Activated T-cell treated with anti-CD3 and anti-CD28 coated beads, Interleukin-2, amount 50 U/mL, for 48 hours (primary cell): ENCODE measurements around the gene ZNRF1.

Source experiments
- DNase-seq, 2 experiments: peaks; one replicate each; pipeline ENCODE4 v3.0.0-alpha.2; 2020

ZNRF1 gene

DNA sequence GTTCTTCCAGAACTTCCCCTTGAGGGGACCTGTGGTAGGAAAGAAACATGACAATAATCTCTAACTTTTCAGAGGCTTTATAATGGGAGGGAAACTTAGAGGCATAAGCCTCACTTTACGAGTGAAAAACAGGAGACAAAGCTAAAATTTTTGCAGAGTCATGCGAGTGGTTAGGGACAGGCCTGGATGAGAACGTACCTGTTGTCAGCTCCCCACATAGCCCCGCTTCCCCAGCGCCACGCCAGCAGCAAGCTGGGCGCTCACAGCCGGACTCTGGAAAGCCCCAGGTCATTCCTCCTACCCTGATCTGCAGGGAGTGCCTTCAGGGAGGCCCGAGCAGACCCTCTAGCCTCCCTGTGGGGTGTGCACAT, 64.1 kb downstream of the ZNRF1 start:
- no peak for DNase-seq

DNA sequence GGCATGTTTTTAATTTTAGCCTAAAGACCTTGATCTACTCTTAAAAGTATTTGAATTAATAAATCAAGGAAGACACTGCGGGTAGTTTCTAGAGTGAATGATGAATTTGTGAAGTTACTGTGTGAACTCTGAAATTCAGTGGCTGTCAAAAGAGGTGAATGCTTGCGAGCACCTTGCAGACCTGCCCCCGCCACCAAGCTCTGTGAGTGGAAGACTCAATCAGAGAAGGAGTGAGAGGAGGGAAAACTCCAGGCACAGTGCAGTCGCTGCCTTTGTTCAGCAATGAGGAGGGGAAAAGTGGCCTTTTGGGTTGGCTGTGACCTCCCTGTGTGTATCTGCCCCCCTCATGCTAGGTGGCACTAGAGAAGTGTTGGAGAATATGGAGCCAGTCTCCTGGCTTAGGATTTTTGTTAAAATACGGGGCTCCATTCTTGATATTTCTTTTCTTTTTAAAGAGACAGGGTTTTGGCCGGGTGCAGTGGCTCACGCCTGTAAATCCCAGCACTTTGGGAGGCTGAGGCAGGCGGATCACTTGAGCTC, 64.8 kb downstream of the ZNRF1 start:
- DNase-seq, result no peak

- DNase-seq, result peak; percentile 52 to 53
Observed at GRCh38 chr16:75064403-75065148, 65.8 kb downstream of the ZNRF1 start.

DNA sequence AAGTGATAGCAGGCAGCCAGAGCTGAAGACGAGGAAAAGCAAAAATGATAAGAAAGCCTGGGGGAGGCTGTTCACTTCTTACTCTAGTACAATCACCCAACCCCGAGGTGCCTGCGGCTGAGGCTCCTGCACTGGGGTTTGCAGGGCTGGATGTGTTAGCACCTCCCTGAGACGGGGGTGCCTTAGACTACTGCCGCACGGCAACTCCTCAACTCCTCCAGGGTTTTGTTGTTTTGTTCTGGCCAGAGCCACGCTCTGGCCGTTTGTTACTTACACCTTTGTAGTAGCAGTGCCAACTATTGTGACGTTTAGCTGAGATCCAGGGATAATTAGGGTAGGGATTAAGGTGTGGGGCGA, 66.3 kb downstream of the ZNRF1 start:
- DNase-seq, result peak; percentile 49 to 56

- no peak for DNase-seq
Observed at GRCh38 chr16:75065521-75066149, 66.8 kb downstream of the ZNRF1 start.

- no peak for DNase-seq
Observed at GRCh38 chr16:75066861-75067447, 68.1 kb downstream of the ZNRF1 start.

DNA sequence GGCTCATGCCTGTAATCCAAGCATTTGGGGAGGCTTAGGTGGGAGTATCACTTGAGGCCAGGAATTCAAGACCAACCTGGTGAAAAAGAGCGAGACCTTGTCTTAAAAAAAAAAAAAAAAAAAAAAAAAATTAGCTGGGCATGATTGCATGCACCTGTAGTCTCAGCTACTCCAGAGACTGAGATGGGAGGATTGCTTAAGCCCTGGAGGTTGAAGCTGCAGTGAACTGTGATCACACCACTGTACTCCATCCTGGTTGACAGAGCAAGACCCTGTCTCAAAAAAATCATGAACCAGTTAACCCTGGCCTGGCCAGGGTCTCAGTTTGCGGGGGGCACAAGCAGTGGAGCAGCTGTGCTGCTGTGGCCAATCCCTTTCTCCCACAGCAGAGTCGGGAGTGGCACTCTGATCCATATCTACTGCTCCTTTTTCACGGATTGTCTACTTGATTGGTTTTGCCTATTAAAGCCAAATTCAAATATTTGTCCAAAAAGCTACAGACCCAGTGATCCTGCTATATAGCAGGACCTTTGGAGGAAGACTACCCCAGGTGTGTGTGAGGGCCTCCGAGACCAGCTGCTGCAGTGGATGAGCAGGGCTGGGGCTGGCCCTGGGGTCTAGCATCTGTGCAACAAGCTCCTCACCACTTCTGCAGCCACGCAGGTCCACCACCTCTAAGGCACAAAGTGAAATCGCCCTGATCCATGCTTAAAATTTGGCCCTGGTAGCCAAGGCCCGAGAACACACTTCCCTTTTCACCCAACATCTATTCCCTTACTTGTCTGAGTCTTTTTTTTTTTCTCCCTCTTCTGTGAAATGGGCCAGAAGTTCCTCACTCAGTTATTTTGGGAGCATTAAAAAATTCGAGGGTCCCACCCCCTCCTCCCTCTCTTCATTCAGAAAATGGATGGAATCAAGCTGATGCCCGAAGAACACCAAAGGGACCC, 69.5 kb downstream of the ZNRF1 start:
- DNase-seq, result no peak

- DNase-seq, result no peak
Observed at GRCh38 chr16:75070012-75070841, 71.4 kb downstream of the ZNRF1 start.

DNA sequence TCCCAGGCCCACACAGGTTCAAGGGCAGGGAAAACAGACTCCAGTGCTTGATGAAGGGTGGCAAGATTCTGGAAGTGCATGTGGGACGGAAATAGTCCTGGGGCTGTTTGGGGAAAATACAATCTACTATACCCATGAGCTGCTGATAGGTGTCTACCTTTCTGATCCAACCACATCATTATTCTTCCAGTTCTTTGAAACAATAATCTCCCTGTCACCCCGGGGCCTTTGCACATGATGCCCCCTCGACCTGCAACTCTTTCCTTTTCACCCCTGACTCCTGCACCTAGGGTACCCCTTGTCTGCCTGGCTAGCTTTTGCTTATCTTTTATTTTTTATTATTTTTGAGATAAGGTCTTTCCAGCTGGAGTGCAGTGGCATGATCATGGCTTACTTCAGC, 72.8 kb downstream of the ZNRF1 start:
- DNase-seq, result no peak

GRCh38 chr16:75072239-75072947, 73.6 kb downstream of the ZNRF1 start:
- DNase-seq, result no peak

- DNase-seq, result no peak
Observed at GRCh38 chr16:75073545-75074303, 74.9 kb downstream of the ZNRF1 start.

DNA sequence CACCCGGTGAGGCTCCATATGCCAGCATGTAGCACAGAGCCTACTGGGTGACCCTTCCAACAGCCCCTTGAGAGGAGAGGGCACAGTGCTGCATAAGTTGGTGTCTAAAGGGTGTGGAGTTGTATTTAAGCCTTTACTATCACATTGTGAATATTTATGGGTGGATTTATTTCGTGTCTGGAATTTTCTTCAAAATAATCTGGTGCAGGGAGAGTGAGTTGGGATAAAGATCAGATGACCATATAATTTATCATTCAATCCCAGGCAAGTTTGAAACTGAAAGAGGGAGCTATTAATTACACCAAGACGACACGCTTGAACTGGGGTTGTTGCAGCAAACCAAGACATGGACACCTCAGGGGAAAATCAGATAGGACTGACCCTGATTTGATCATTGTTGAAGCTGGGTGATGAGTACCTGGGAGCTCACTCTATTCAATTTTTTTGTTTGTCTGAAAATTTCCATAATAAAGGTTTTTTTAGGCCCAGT, 75.5 kb downstream of the ZNRF1 start:
- no peak for DNase-seq

- DNase-seq, result peak; percentile 84 to 87
Observed at GRCh38 chr16:75074920-75075687, 76.3 kb downstream of the ZNRF1 start.

GRCh38 chr16:75075688-75076268, 77.0 kb downstream of the ZNRF1 start:
- no peak for DNase-seq

DNA sequence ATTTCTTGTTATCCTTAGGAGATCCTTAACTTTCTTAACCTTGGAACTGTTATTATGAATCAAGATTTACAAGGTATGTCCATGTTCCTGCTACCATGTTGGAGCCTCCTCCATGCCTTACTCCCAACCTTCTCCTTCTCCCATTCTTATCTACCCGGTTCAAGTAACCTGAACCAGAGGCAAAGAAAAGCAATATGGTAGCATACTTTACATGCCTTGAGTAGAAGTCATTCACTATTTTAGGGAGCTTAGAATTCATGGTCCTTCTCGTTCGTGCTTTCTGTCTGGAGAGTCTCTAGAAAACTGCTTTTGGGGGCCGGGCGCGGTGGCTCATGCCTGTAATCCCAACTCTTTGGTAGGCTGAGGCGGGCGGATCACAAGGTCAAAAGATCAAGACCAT, 80.1 kb downstream of the ZNRF1 start:
- DNase-seq, result no peak

DNA sequence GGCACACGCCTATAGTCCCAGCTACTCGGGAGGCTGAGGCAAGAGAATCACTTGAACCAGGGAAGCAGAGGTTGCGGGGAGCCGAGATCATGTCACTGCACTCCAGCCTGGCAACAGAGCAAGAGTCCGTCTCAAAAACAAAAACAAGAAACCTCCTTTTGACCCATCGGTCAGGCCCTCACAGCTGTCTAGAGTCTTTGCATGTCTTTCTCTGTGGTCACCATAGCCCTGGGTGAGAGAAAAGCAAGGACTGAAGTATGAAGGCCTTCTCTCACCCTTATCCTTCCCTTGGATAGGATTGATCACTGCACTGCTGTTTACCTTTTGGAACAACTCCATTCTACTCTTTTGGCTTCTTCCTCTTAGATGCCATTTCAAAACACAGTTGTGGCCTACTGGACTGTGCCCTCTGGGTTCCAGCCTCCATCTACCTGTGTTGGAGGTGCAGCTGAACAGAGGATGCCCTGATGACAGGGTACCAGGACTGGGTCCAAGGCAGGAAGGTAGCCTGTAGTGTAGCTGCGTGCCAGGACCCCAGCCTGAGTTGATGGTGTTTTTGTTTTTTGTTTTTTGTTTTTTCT, 80.6 kb downstream of the ZNRF1 start:
- DNase-seq, result no peak

DNA sequence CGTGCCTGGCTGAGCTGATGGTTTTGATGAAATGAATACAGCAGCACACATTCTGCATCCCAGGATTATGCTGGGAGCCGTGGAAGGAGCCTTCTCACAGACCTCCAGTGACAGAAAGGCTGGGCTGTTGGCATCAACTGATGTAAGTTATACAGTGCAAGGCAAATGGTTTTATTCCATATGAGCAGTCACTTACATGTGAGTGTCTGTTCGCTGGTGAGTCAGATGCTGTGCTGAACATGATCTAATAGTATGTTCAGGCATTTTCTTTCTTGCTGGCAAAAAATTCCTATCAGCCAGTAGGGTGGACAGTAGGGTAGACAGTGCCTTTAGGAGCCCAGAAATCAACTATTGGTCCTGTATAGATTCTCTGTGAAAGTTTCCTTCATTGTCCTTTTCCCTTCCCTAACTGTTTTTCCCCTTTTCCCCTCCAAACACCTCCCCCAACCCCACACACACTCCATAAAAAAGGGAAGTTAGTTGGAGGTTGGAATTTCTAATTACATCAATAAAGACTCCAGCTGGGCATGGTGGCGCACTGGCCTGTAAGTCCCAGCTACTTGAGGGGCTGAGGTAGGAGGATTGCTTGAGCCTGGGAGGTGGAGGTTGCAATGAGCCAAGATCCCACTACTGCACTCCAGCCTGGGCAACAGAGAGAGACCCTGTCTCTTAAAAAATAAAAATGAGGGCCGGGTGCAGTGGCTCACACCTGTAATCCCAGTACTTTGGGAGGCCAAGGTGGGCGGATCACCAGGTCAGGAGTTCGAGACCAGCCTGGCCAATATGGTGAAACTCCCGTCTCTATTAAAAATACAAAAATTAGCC, 81.6 kb downstream of the ZNRF1 start:
- DNase-seq, result no peak
